ENCODE data around the gene CDK14.

DNA sequence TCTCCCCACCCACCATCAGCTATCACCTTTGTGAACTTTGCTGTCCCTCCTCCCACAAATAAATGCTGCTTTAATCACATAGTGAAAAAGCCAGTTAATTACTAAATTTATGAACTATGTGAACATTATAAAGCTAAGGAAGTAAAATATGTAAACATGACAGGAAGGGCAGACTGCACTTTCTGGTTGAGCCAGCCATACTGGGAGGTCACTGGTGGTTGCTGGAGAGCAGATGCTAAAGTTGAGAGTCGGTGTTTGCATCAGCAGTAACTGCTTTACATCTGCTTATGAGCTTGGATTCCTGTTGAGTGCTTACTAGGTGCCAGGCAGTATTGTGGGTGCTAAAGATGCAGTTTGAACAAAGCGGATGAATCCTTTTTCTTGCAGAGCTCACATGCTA lies 458.3 kb downstream of the CDK14 start:
- TF ChIP-seq, protein P1, sequence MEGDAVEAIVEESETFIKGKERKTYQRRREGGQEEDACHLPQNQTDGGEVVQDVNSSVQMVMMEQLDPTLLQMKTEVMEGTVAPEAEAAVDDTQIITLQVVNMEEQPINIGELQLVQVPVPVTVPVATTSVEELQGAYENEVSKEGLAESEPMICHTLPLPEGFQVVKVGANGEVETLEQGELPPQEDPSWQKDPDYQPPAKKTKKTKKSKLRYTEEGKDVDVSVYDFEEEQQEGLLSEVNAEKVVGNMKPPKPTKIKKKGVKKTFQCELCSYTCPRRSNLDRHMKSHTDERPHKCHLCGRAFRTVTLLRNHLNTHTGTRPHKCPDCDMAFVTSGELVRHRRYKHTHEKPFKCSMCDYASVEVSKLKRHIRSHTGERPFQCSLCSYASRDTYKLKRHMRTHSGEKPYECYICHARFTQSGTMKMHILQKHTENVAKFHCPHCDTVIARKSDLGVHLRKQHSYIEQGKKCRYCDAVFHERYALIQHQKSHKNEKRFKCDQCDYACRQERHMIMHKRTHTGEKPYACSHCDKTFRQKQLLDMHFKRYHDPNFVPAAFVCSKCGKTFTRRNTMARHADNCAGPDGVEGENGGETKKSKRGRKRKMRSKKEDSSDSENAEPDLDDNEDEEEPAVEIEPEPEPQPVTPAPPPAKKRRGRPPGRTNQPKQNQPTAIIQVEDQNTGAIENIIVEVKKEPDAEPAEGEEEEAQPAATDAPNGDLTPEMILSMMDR (IDR thresholded peaks at IDR 0.05) = no peak
- TF ChIP-seq POLR2A (IDR thresholded peaks at IDR 0.05) = no peak

Data from heart left ventricle (tissue), 13 donors.